GM12878 (cell line): ENCODE results near the gene ENPP6.

Experiments
- MEF2A ChIP-seq: IDR thresholded peaks from 2 replicates; pipeline ENCODE4 v1.6.1; 2011; ENCODE audit warnings: low read depth, mild to moderate bottlenecking, low read length, moderate library complexity; ENCODE audit not compliant: insufficient read depth
- NR2F1 ChIP-seq: fragments of 450-650 bp; conservative IDR thresholded peaks from 2 replicates; pipeline ENCODE4 v1.6.1; 2017; ENCODE audit warnings: mild to moderate bottlenecking

- no peak for TF ChIP-seq NR2F1
- TF ChIP-seq MEF2A: no peak
Observed at GRCh38 chr4:184143770-184144564, 73.7 kb downstream of the ENPP6 start.
